GM12878 (cell line): ENCODE measurements around the gene STRN4. TPM values are rescaled to one million over a fixed set of nuclear protein-coding genes. Genes with fewer than 3 reads are reported as not detected.
"Not testable (repeated sequence)": the region's sequence is repeated elsewhere in the genome, so short reads cannot be mapped to it uniquely, and the experiment has no call there.

Experiments
- ATAC-seq: fragments of 200-7000 bp; cut with Tn5 transposase; 3 replicates; pipeline ENCODE4 v1.9.1; 2020; ENCODE audit warnings: mild to moderate bottlenecking, moderate library complexity
- BruUV-seq: library from RNA; stranded (reverse); fragments of 400-500 nt; replicated peaks from 2 replicates; lab custom pipeline; 2021; lab: Mats Ljungman, UMichigan
- CTCF ChIA-PET: fragments of 300-600 bp; sonication (Branson Sonifier 250); formaldehyde crosslinking; extraction: SDS; loops from one replicate; lab custom pipeline; 2021; ENCODE audit warnings: inconsistent platforms; lab: Yijun Ruan, JAX
- POLR2A ChIA-PET: fragments of 350-600 bp; formaldehyde crosslinking; extraction: SDS; loops from one replicate; lab custom pipeline; 2021; ENCODE audit warnings: inconsistent platforms; lab: Charles Lee
- RAD21 ChIA-PET: fragments of 300-600 bp; sonication (Branson Sonifier 250); formaldehyde crosslinking; loops from one replicate; lab custom pipeline; 2023; ENCODE audit warnings: antibody characterized with exemption; ENCODE audit not compliant: unreplicated experiment; lab: Charles Lee
- SMC1A ChIA-PET: fragments of 300-600 bp; sonication (Branson Sonifier 250); formaldehyde crosslinking; loops from one replicate; lab custom pipeline; 2023; ENCODE audit not compliant: unreplicated experiment, uncharacterized antibody; lab: Charles Lee
- DNase-seq: peaks from one replicate; pipeline ENCODE4 v3.0.0-alpha.2; 2011; ENCODE audit warnings: low read depth, low spot score
- FAIRE-seq: peaks from 3 replicates; lab custom pipeline; 2011; peaks lifted over from hg19 to GRCh38; lab: Jason Lieb, UNC
- H2AFZ ChIP-seq: 2 replicates; pipeline ENCODE4 v1.6.0; 2011; ENCODE audit warnings: low read depth, low read length, control low read depth; ENCODE audit not compliant: control insufficient read depth
- H3K27ac ChIP-seq: 2 replicates; pipeline ENCODE4 v1.5.1; 2011; ENCODE audit warnings: control low read depth; ENCODE audit not compliant: control insufficient read depth, insufficient read depth
- H3K27me3 ChIP-seq, 2 experiments: replicated peaks in 1 of 2; 2 replicates each; pipeline versions ENCODE4 v1.6.0 to v1.6.1; 2011; ENCODE audit warnings: low read length in 1 of 2; ENCODE audit not compliant: control insufficient read depth in 2 of 2, insufficient read depth in 2 of 2
- H3K36me3 ChIP-seq, 2 experiments: 2 replicates each; pipeline ENCODE4 v1.5.1; 2011; ENCODE audit warnings: low read length in 1 of 2; ENCODE audit not compliant: control insufficient read depth in 2 of 2, insufficient read depth in 2 of 2
- H3K4me1 ChIP-seq: 2 replicates; pipeline ENCODE4 v1.6.1; 2011; ENCODE audit warnings: mild to moderate bottlenecking, low read length, moderate library complexity, mixed read lengths; ENCODE audit not compliant: control insufficient read depth, insufficient read depth
- H3K4me2 ChIP-seq: 2 replicates; pipeline ENCODE4 v1.6.0; 2011; ENCODE audit warnings: control low read depth; ENCODE audit not compliant: control insufficient read depth, insufficient read depth
- H3K4me3 ChIP-seq: fragments of 200-600 bp; sonication (generic); 2 replicates; pipeline ENCODE4 v1.5.1; 2016
- H3K79me2 ChIP-seq: 2 replicates; pipeline ENCODE4 v1.6.0; 2011; ENCODE audit warnings: low read length; ENCODE audit not compliant: control insufficient read depth, insufficient read depth
- H3K9ac ChIP-seq: 2 replicates; pipeline ENCODE4 v1.8.0; 2011; ENCODE audit warnings: low read length, control low read depth, mixed read lengths; ENCODE audit not compliant: control insufficient read depth, insufficient read depth
- H3K9me3 ChIP-seq: replicated peaks from 3 replicates; pipeline ENCODE4 v1.5.1; 2011; ENCODE audit warnings: mild to moderate bottlenecking, low read length; ENCODE audit not compliant: control insufficient read depth, insufficient read depth
- H4K20me1 ChIP-seq: 2 replicates; pipeline ENCODE4 v1.6.0; 2011; ENCODE audit not compliant: control insufficient read depth, insufficient read depth
- NFXL1 ChIP-seq: fragments of 450-650 bp; IDR thresholded peaks from 2 replicates; pipeline ENCODE4 v1.6.1; 2017; ENCODE audit warnings: antibody characterized with exemption, mild to moderate bottlenecking, borderline replicate concordance
- POLR2A ChIP-seq: IDR thresholded peaks from 2 replicates; pipeline ENCODE4 v1.6.1; 2011; ENCODE audit warnings: low read depth, mild to moderate bottlenecking, low read length
- WGBS: methylation state at CpG from one replicate; pipeline ENCODE4 v1.1.6; 2016; ENCODE audit warnings: low lambda C conversion rate; ENCODE audit not compliant: insufficient replicate concordance, insufficient coverage; ENCODE audit errors: missing lambda C conversion rate; 5-methylcytosine and 5-hydroxymethylcytosine counted together
- in situ Hi-C: fragments of 300-500 bp; cut with MboI; formaldehyde crosslinking; loops from 9 replicates; pipeline ENCODE4 v1.14.3; 2018; ENCODE audit warnings: mixed read lengths
- intact Hi-C: fragments of 100-400 bp; cut with micrococcal nuclease; formaldehyde crosslinking; loops from one replicate; pipeline ENCODE4 v1.14.2; 2022; ENCODE audit not compliant: unreplicated experiment
- polyA plus RNA-seq, 11 experiments: library from polyadenylated mRNA; depleted of rRNA in 4 of 11; unstranded in 6 of 11; stranded (reverse) in 5 of 11; fragments of >200 nt; fragmentation: Nextera tagmentation in 4 of 11; fragmentation: Illumina TruSeq in 1 of 11; extraction: Ambion mirVana in 4 of 11; extraction: Trizol in 1 of 11; gene quantifications; 1 replicate in 1 of 11; 2 replicates in 10 of 11; pipeline versions ENCODE4 v1.2.1 to v1.2.3, GENCODE V29; 2011 to 2016; ENCODE audit warnings: inconsistent platforms in 2 of 11, missing spikeins in 2 of 11, low read depth in 1 of 11
- total RNA-seq, 4 experiments: library from RNA; depleted of rRNA in 3 of 4; stranded (reverse); fragments of >200 nt in 3 of 4; fragmentation: Illumina TruSeq in 1 of 4; extraction: Trizol in 1 of 4; gene quantifications; 2 replicates each; pipeline versions ENCODE4 v1.2.1 to v1.2.3, GENCODE V29; 2013 to 2021

Gene STRN4
- total and polyA plus RNA-seq, 10 of the 15 experiments (the other 5 are each of a cell fraction or from before 2014, with no cell fraction given): 0.42 to 62.8 (median 22.5) TPM

GRCh38 chr19:46782355-46783019 is 36.2 kb upstream of the STRN4 start:
- H3K9ac ChIP-seq: no peak overlapping the region
- no peaks in the 10 kb centered on the region for H3K9me3 ChIP-seq
- no TSS peak for BruUV-seq
- RAD21 ChIA-PET: interaction anchor here (0.6 kb wide), 1 partner anchor 30 kb away, joined by 3 read pairs; no protein-coding TSS in a partner anchor
- intact Hi-C loops (no loop called here), in situ Hi-C loops (no loop called here)
- POLR2A ChIA-PET: interaction anchor here (0.7 to 1.0 kb wide), 3 partner anchors 24 to 174 kb away, joined by 3 to 4 read pairs (median 3); no protein-coding TSS in a partner anchor
- no peak overlapping the region for H3K4me3 ChIP-seq
- peak overlapping the region; percentile 22; the same call in 1 of the 2 replicates for H3K4me2 ChIP-seq
- SMC1A ChIA-PET: interaction anchor here (0.6 kb wide), 1 partner anchor 42 kb away, joined by 3 read pairs; no protein-coding TSS in a partner anchor
- FAIRE-seq (no peak), DNase-seq (no peak), ATAC-seq (no peak)
- TF ChIP-seq POLR2A (peak; percentile 35; the same call in 1 of the 2 replicates), NFXL1 (no peak)
- 54% methylated on average over 3 of the region's 7 CpGs for WGBS
- H4K20me1 ChIP-seq: no peaks in the 10 kb centered on the region; the same call in 1 of the 2 replicates
- H2AFZ ChIP-seq: no peak overlapping the region
- H3K27me3 ChIP-seq: no peaks in the 10 kb centered on the region
- no peak overlapping the region; the same call in 1 of the 2 replicates for H3K27ac ChIP-seq
- H3K36me3 ChIP-seq: peaks cover 14 to 26% of the 10 kb centered on the region in 2 experiments; a peak in 3 of 4 replicates
- peaks cover 56% of the 10 kb centered on the region for H3K79me2 ChIP-seq
- 0 out of 2 replicates have a peak, but pooled peaks cover 7% of the 10 kb centered on the region for H3K4me1 ChIP-seq
- CTCF ChIA-PET: interaction anchor here (1.5 to 4.4 kb wide), 3 partner anchors 12 to 58 kb away, joined by 4 to 43 read pairs (median 25); no protein-coding TSS in a partner anchor

GRCh38 chr19:46777956-46778645 is 31.9 kb upstream of the STRN4 start:
- H3K9me3 ChIP-seq, POLR2A ChIA-PET, FAIRE-seq, H3K27me3 ChIP-seq, H4K20me1 ChIP-seq, H3K4me3 ChIP-seq, SMC1A ChIA-PET, BruUV-seq, H3K27ac ChIP-seq, H3K9ac ChIP-seq, intact Hi-C loops, DNase-seq, H3K4me2 ChIP-seq, ATAC-seq, H3K4me1 ChIP-seq, RAD21 ChIA-PET, in situ Hi-C loops, H2AFZ ChIP-seq: not testable (repeated sequence)
- CTCF ChIA-PET: interaction anchor here (1.0 to 1.4 kb wide), 3 partner anchors 9 to 62 kb away, joined by 3 to 5 read pairs (median 4); no protein-coding TSS in a partner anchor
- Histone ChIP-seq H3K36me3 (peaks cover 30 to 32% of the 10 kb centered on the region in 2 experiments), H3K79me2 (peaks cover 12% of the 10 kb centered on the region)
- WGBS: 87% methylated on average over 10 of the region's 12 CpGs
